Measurements from ENCODE around the gene CBY2.

GRCh38 chr13:45702869-45703391, 810 bp downstream of the CBY2 start:
- no peak for TF ChIP-seq CTCF (IDR thresholded peaks at IDR 0.05)
- no peak for TF ChIP-seq POLR2AphosphoS5 (IDR thresholded peaks at IDR 0.05)

Measured in esophagus muscularis mucosa (tissue), 3 donors.